ENCODE results near the gene PDP2. TPM values are rescaled to one million over a fixed set of nuclear protein-coding genes. Genes with fewer than 3 reads are reported as not detected.

The PDP2 gene
- total RNA-seq, 1 donor from 2014 or later: 11.3 TPM

DNA sequence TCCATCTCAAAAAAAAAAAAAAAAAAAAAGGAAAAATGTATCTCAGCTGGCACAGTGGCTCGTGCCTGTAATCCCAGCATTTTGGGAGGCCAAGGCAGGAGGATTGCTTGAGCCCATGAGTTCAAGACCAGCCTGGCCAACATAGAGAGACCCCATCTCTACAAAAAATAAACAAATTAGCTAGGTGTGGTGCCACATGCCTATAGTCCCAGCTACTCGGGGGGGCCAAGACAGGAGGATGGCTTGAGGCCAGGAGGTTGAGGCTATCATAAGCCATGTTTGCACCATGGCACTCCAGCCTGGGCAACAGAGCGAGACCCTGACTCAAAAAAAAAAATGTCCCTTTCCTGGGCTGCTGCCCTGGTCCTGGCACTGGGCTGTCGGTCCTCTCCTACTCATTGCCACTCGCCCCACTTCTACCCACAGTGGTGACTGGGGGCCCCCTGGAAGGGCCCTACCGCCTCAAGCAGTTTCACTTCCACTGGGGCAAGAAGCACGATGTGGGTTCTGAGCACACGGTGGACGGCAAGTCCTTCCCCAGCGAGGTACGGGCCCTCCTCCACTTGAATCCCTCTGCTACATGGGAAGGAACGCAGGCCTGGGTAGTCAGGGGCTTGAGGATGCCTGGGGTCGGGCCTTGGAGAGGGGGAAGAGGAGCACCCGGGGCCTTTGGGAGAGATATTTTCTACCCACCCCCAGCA, 30.1 kb upstream of the PDP2 start:
- no peak overlapping the region for H3K27ac Mint-ChIP-seq (ENCODE audit: unreplicated experiment)
- TF ChIP-seq, protein P1, sequence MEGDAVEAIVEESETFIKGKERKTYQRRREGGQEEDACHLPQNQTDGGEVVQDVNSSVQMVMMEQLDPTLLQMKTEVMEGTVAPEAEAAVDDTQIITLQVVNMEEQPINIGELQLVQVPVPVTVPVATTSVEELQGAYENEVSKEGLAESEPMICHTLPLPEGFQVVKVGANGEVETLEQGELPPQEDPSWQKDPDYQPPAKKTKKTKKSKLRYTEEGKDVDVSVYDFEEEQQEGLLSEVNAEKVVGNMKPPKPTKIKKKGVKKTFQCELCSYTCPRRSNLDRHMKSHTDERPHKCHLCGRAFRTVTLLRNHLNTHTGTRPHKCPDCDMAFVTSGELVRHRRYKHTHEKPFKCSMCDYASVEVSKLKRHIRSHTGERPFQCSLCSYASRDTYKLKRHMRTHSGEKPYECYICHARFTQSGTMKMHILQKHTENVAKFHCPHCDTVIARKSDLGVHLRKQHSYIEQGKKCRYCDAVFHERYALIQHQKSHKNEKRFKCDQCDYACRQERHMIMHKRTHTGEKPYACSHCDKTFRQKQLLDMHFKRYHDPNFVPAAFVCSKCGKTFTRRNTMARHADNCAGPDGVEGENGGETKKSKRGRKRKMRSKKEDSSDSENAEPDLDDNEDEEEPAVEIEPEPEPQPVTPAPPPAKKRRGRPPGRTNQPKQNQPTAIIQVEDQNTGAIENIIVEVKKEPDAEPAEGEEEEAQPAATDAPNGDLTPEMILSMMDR (IDR thresholded peaks at IDR 0.05; ENCODE audit: unreplicated experiment): no peak
- no peak overlapping the region for H3K4me3 Mint-ChIP-seq (ENCODE audit: unreplicated experiment)
- peaks cover 2% of the 10 kb centered on the region for H3K4me1 Mint-ChIP-seq (ENCODE audit: unreplicated experiment)
- no peak for DNase-seq (ENCODE audit: low spot score)
- H3K36me3 Mint-ChIP-seq (ENCODE audit: low read depth, unreplicated experiment): no peaks in the 10 kb centered on the region
- H3K9me3 Mint-ChIP-seq (ENCODE audit: unreplicated experiment): no peaks in the 10 kb centered on the region
- H3K27me3 Mint-ChIP-seq (ENCODE audit: unreplicated experiment): peaks cover 11% of the 10 kb centered on the region

DNA sequence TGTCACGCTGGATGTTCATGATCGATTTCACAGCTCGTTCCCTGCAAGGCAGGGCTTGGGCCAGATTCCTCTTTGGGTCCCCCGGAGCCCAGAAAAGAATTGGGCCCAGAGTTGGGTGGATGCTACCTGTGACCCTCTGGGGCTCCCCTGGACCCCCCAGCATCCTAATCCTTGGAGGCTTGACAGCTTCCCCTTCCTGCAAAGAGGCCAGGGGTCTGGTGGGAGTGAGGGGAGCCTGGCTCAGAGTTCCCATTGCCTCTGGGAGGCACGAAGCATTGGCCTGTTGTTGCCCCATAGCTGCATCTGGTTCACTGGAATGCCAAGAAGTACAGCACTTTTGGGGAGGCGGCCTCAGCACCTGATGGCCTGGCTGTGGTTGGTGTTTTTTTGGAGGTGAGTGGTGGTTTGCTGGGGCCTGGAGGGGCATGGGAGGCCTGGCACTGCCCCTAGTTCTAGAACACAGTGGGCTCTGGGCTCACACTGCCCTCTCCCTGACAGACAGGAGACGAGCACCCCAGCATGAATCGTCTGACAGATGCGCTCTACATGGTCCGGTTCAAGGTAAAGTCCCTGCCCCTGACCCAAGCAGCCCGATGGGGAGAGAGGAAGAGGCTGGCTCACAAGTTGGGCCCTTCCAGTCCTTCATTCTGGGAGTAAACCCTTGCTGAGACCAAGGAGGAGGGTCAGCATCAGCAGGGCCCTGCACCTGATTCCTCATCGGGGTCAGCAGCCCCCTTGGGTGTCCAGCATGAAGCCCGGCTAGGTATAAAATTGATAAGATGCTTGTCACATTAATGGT, 28.9 kb upstream of the PDP2 start:
- H3K27me3 Mint-ChIP-seq (ENCODE audit: unreplicated experiment): peaks cover 3% of the 10 kb centered on the region
- no peak for DNase-seq (ENCODE audit: low spot score)
- H3K27ac Mint-ChIP-seq (ENCODE audit: unreplicated experiment): no peak overlapping the region
- H3K4me3 Mint-ChIP-seq (ENCODE audit: unreplicated experiment): no peak overlapping the region
- peaks cover 2% of the 10 kb centered on the region for H3K4me1 Mint-ChIP-seq (ENCODE audit: unreplicated experiment)
- no peaks in the 10 kb centered on the region for H3K36me3 Mint-ChIP-seq (ENCODE audit: low read depth, unreplicated experiment)
- TF ChIP-seq, protein P1 (IDR thresholded peaks at IDR 0.05; ENCODE audit: unreplicated experiment): no peak
- no peaks in the 10 kb centered on the region for H3K9me3 Mint-ChIP-seq (ENCODE audit: unreplicated experiment)

DNA sequence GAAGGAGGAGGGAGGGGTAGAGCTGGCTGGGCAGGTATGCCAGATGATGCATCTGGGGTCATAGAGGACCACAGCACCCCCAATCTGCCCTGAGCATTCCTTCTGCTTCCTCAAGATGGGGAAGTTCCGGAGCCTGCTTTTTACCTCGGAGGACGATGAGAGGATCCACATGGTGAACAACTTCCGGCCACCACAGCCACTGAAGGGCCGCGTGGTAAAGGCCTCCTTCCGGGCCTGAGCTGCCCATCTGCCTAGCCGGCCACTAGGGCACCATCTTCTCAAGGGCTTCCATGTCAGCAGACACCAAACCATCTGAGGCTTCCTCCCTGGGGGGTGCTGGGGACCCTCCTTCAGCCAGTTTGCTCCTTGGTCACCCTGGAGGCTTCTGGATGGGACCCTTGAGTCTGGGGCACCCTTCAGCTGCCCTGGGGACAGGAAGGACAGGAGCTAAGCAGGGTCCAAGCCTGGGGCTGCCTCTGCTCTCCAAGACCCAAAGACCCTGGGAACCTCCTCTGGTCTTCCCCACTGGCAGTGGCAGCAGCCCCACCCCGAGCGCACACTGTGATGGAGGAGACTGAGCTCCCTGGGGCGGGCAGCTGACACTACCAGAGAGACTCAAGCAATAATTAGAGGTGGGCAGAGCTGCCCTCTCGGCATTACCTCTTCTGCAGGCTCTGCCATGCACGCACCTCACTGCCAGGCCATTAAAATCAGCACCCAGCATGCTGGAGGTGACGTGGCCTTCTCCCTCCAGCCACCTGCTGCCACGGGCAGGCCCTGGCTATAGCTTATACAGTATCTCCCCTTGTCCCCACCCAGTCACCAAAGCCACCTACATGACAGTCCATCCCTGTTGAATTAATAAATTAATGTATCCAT, 26.8 kb upstream of the PDP2 start:
- TF ChIP-seq, protein P1 (IDR thresholded peaks at IDR 0.05; ENCODE audit: unreplicated experiment): no peak
- DNase-seq (ENCODE audit: low spot score): no peak
- H3K4me1 Mint-ChIP-seq (ENCODE audit: unreplicated experiment): no peaks in the 10 kb centered on the region
- peaks cover under 1% of the 10 kb centered on the region for H3K27me3 Mint-ChIP-seq (ENCODE audit: unreplicated experiment)
- H3K36me3 Mint-ChIP-seq (ENCODE audit: low read depth, unreplicated experiment): no peaks in the 10 kb centered on the region
- no peak overlapping the region for H3K4me3 Mint-ChIP-seq (ENCODE audit: unreplicated experiment)
- H3K9me3 Mint-ChIP-seq (ENCODE audit: unreplicated experiment): no peaks in the 10 kb centered on the region
- no peak overlapping the region for H3K27ac Mint-ChIP-seq (ENCODE audit: unreplicated experiment)

DNA sequence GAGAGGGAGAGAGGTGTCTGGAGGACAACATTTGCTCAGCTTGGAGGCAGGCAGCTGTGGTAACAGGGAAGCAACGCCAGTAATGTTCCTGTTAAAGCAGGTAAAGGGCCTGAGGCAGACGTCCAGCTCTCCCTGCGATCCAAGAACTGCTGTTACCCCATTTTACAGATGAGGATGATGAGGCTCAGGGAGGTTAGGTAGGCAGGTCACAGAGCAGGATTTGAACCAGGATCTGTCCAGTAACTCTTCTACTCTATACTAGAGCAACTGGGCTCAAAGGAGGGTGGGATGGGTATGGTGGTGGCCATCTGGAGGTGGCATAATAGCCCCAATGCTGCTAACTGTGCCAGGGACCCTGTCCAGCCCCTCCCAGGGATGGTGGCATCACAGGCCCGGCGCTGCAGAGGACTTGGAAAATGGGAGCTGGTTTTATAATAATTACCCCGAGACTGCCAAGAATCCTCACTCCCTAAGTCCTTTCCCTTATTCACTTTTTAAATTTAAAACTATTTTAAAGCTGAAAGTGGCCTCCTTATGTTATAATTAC, 24.1 kb upstream of the PDP2 start:
- no peak overlapping the region for H3K4me3 Mint-ChIP-seq (ENCODE audit: unreplicated experiment)
- H3K36me3 Mint-ChIP-seq (ENCODE audit: low read depth, unreplicated experiment): no peaks in the 10 kb centered on the region
- no peaks in the 10 kb centered on the region for H3K27me3 Mint-ChIP-seq (ENCODE audit: unreplicated experiment)
- no peaks in the 10 kb centered on the region for H3K9me3 Mint-ChIP-seq (ENCODE audit: unreplicated experiment)
- TF ChIP-seq, protein P1 (IDR thresholded peaks at IDR 0.05; ENCODE audit: unreplicated experiment): no peak
- no peak overlapping the region for H3K27ac Mint-ChIP-seq (ENCODE audit: unreplicated experiment)
- H3K4me1 Mint-ChIP-seq (ENCODE audit: unreplicated experiment): no peaks in the 10 kb centered on the region
- no peak for DNase-seq (ENCODE audit: low spot score)
